ENCODE results near the gene HCAR1.

DNA sequence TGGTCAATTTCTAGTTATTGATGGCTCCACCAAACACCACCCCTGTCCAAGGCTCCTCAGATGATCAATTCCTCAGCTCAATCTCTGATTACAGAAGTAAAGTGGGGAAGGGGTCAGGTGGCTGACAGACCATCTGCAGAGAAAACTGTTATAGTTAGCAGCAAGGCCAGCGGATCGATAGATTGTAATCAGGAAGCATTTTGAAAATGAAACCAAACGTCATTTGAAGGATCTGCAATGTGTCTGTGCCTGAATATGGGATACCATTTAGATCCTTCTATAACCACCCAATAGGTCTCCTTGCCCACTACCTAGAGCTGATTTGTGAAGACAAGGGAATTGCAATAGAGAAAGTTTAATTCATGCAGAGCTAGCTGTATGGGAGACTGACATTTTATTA, 39.1 kb downstream of the HCAR1 start:
- TF ChIP-seq, protein P1, sequence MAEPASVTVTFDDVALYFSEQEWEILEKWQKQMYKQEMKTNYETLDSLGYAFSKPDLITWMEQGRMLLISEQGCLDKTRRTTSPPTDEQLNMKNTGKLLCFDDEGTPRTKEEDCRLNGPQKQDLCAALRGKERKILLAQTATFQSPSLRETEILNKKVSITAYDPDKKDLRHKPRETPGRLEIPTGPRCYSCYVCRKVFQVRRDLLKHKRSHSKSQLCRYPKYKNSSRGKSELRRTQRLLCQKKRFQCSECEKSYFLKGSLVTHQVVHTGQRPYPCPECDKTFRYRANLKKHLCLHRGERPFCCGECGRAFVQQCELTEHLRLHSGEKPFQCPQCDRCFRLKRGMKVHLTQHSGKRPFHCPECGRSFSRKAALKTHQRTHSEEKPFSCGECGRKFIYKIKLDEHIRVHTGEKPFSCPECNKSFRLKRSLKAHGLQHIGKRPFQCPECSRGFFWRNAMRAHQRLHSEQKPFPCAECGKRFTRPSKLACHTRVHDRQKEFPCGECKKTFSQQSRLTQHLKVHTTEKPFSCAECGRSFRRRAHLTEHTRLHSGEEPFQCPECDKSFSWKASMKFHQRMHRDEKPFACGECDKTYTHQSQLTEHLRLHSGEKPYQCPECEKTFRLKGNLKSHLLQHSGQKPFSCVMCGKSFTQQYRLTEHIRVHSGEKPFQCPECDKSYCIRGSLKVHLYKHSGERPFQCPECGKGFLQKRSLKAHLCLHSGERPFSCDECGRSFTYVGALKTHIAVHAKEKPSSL (CRISPR knock-in tag; conservative IDR thresholded peaks at IDR 0.05) = no peak
- TF ChIP-seq, protein P2, sequence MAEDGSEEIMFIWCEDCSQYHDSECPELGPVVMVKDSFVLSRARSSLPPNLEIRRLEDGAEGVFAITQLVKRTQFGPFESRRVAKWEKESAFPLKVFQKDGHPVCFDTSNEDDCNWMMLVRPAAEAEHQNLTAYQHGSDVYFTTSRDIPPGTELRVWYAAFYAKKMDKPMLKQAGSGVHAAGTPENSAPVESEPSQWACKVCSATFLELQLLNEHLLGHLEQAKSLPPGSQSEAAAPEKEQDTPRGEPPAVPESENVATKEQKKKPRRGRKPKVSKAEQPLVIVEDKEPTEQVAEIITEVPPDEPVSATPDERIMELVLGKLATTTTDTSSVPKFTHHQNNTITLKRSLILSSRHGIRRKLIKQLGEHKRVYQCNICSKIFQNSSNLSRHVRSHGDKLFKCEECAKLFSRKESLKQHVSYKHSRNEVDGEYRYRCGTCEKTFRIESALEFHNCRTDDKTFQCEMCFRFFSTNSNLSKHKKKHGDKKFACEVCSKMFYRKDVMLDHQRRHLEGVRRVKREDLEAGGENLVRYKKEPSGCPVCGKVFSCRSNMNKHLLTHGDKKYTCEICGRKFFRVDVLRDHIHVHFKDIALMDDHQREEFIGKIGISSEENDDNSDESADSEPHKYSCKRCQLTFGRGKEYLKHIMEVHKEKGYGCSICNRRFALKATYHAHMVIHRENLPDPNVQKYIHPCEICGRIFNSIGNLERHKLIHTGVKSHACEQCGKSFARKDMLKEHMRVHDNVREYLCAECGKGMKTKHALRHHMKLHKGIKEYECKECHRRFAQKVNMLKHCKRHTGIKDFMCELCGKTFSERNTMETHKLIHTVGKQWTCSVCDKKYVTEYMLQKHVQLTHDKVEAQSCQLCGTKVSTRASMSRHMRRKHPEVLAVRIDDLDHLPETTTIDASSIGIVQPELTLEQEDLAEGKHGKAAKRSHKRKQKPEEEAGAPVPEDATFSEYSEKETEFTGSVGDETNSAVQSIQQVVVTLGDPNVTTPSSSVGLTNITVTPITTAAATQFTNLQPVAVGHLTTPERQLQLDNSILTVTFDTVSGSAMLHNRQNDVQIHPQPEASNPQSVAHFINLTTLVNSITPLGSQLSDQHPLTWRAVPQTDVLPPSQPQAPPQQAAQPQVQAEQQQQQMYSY (CRISPR knock-in tag; IDR thresholded peaks at IDR 0.05) = no peak
- TF ChIP-seq, protein P3, sequence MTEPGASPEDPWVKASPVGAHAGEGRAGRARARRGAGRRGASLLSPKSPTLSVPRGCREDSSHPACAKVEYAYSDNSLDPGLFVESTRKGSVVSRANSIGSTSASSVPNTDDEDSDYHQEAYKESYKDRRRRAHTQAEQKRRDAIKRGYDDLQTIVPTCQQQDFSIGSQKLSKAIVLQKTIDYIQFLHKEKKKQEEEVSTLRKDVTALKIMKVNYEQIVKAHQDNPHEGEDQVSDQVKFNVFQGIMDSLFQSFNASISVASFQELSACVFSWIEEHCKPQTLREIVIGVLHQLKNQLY (CRISPR knock-in tag; IDR thresholded peaks at IDR 0.05) = no peak
- TF ChIP-seq, protein P4, sequence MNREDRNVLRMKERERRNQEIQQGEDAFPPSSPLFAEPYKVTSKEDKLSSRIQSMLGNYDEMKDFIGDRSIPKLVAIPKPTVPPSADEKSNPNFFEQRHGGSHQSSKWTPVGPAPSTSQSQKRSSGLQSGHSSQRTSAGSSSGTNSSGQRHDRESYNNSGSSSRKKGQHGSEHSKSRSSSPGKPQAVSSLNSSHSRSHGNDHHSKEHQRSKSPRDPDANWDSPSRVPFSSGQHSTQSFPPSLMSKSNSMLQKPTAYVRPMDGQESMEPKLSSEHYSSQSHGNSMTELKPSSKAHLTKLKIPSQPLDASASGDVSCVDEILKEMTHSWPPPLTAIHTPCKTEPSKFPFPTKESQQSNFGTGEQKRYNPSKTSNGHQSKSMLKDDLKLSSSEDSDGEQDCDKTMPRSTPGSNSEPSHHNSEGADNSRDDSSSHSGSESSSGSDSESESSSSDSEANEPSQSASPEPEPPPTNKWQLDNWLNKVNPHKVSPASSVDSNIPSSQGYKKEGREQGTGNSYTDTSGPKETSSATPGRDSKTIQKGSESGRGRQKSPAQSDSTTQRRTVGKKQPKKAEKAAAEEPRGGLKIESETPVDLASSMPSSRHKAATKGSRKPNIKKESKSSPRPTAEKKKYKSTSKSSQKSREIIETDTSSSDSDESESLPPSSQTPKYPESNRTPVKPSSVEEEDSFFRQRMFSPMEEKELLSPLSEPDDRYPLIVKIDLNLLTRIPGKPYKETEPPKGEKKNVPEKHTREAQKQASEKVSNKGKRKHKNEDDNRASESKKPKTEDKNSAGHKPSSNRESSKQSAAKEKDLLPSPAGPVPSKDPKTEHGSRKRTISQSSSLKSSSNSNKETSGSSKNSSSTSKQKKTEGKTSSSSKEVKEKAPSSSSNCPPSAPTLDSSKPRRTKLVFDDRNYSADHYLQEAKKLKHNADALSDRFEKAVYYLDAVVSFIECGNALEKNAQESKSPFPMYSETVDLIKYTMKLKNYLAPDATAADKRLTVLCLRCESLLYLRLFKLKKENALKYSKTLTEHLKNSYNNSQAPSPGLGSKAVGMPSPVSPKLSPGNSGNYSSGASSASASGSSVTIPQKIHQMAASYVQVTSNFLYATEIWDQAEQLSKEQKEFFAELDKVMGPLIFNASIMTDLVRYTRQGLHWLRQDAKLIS (CRISPR knock-in tag; IDR thresholded peaks at IDR 0.05; ENCODE audit: borderline replicate concordance) = no peak
- TF ChIP-seq CREB1 (CRISPR knock-in tag; IDR thresholded peaks at IDR 0.05) (no peak), NR2C2 (CRISPR knock-in tag; IDR thresholded peaks at IDR 0.05) (no peak), JUN (CRISPR knock-in tag; IDR thresholded peaks at IDR 0.05) (no peak)
- TF ChIP-seq, protein P5, sequence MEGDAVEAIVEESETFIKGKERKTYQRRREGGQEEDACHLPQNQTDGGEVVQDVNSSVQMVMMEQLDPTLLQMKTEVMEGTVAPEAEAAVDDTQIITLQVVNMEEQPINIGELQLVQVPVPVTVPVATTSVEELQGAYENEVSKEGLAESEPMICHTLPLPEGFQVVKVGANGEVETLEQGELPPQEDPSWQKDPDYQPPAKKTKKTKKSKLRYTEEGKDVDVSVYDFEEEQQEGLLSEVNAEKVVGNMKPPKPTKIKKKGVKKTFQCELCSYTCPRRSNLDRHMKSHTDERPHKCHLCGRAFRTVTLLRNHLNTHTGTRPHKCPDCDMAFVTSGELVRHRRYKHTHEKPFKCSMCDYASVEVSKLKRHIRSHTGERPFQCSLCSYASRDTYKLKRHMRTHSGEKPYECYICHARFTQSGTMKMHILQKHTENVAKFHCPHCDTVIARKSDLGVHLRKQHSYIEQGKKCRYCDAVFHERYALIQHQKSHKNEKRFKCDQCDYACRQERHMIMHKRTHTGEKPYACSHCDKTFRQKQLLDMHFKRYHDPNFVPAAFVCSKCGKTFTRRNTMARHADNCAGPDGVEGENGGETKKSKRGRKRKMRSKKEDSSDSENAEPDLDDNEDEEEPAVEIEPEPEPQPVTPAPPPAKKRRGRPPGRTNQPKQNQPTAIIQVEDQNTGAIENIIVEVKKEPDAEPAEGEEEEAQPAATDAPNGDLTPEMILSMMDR (IDR thresholded peaks at IDR 0.05) = no peak
